NK-92 treated with Interleukin-12 subunit alpha and Interleukin-12 subunit beta, amount 100 ng/mL, for 24 hours (cell line): Measurements from ENCODE around the gene FBXW5.
A peak's percentile ranks its signal among the peaks of the same experiment; 100 is the strongest.

Experiments used
- DNase-seq: peaks from one replicate; lab custom pipeline; 2025; lab: John Stamatoyannopoulos, UW

Gene FBXW5

GRCh38 chr9:136947955-136948510 lies 3.5 kb upstream of the FBXW5 start:
- no peak for DNase-seq

- no peak for DNase-seq
Observed at GRCh38 chr9:136947028-136947891, 2.7 kb upstream of the FBXW5 start.

GRCh38 chr9:136946228-136947027 lies 1.9 kb upstream of the FBXW5 start:
- no peak for DNase-seq

DNA sequence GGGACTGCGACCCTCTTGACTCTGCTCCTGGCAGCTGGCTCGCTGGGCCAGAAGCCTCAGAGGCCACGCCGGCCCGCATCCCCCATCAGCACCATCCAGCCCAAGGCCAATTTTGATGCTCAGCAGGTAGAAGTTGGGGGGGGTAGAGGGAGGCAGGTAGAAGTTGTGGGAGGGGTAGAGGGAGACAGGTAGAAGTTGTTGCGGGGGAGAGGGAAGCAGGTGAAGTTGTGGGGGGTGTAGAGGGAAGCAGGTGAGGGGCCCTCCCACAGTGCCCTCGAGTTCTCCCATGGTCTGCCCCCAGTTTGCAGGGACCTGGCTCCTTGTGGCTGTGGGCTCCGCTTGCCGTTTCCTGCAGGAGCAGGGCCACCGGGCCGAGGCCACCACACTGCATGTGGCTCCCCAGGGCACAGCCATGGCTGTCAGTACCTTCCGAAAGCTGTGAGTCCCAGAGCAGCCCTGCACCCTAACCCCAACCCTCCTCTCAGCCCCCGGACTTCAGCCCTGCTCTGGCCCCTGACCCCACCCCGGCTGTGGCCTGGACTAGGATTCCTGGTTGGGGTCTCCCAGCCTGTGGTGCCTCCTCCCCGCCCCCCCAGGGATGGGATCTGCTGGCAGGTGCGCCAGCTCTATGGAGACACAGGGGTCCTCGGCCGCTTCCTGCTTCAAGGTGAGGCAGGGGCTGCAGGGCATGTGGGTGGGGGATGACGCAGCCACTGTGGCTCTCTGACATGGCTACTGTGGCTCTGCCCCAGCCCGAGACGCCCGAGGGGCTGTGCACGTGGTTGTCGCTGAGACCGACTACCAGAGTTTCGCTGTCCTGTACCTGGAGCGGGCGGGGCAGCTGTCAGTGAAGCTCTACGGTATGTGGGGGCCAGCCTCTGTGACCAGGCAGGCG lies 1.0 kb upstream of the FBXW5 start:
- no peak for DNase-seq

DNA sequence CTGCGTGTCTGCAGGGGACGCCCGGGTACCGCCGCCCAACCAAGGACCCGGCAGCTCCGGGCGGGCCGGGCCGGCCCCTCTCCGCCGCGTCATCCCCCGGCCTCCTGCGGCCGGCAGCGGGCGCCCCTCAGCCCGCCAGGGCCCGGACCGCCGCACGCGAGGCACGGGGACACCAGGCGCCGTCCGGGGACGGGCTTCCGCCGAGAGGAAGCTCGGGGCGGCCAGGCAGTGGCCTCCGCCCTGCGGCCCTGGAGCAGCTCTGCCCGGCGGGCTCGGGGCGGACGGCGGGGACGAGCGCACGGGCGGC lies 373 bp downstream of the FBXW5 start:
- DNase-seq: no peak

DNA sequence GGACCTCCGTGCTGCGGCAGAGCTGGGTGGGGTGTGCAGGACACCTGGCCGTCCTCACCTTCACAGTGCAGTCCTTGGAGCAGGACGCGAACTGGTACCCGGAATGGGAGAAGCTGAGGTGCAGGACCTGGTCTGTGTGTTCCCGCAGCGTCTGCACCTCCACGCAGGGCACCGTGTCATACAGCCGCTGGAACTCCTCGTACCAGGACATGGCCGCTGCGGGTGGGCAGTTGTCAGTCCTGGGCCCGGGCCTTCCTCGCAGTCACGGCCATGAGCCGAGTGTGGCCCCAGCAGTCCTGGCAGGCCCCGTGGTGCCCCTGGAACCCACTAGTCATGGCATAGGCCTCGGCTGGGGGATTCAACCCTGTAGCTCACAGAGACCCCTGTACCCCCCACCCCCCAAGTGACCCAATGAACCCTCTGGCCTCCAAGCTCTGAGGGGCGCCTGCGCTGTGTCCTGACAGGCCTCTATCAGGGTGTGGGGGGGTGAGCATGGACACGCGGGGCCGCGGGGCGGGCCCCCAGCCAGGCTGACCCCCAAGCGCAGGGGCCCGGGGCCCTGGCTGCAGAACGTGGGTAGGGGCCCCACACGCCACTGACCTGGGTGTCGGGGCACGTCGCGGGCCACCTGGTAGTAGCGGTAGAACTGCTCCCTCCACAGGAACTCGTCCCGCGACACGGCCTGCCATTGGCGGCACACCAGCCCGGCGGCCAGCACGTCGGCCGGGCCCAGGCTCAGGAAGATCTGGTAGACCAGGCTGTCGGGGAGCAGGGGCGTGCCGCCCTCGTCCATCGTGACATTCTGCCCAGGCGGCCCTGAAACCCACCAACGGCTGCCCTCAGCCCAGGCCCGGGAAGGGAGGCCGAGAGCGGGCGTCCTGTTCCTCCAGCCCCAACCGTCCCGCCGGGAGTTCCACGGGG lies 987 bp downstream of the FBXW5 start:
- peak; percentile 61 for DNase-seq

GRCh38 chr9:136942881-136943230 lies 1.7 kb downstream of the FBXW5 start:
- DNase-seq: no peak

GRCh38 chr9:136942112-136942880 lies 2.2 kb downstream of the FBXW5 start:
- no peak for DNase-seq

GRCh38 chr9:136941231-136942111 lies 3.1 kb downstream of the FBXW5 start:
- DNase-seq: no peak

GRCh38 chr9:136940526-136941230 lies 3.9 kb downstream of the FBXW5 start:
- DNase-seq: no peak

DNA sequence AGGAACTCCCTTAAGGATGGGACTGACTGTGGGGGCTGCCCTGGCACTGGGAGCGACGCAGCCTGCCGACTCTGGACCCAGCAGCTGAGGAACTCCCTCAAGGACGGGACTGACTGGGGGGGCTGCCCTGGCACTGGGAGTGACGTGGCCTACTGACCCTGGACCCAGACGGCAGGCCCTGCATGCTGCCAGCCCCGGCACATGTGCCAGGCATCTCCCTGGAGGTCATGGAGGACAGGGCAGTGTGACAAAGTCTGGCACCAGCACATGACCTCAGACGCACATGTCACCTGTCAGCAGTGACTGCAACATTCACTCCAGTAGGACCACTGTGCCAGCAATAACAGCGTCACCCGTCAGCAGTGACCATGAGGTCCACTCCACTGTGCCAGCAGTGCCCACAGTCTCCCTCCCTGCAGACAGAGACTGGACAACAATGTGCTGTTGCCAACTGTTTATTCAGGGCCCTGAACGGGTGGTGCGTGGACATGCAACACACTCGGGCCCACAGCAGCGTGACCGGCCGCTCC lies 4.5 kb downstream of the FBXW5 start:
- no peak for DNase-seq

- DNase-seq: no peak
Observed at GRCh38 chr9:136939431-136939995, 5.0 kb downstream of the FBXW5 start.

DNA sequence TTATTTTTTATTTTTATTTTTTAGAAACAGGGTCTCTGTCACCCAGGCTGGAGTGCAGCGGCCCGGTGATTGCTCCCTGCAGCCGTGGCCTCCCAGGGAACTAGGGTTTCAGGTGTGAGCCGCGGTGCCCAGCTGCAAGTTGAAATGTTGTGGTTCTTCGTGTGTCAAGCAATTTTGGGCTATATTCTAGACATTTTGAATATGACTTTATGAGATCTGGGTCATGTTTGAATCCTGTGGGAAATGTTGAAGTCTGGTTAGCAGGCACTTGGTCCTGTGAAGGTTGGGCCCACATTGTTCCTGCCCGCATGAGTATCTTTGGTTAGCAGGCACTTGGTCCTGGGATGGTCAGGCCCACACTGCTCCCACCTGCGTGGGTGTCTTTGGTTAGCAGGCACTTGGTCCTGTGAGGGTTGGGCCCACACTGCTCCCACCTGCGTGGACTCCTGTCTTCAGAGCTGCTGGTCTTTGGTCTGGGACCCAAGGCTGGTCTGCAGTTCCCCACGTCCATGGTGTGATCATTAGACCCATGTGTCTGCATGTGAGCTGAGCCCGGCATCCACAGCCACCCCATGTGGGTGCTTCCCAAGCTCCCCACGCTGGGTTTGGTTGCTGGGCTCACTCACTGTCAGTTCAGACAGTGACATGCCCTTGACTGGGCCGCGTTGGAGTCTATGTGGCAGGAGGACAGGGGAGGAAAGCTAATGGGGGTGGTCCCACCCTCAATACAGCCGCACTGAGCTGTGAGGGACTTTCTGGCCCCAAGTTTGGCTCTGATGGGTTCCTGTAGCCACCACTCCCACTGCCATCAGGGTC lies 7.1 kb downstream of the FBXW5 start:
- no peak for DNase-seq

GRCh38 chr9:136936645-136937170 lies 7.8 kb downstream of the FBXW5 start:
- no peak for DNase-seq

DNA sequence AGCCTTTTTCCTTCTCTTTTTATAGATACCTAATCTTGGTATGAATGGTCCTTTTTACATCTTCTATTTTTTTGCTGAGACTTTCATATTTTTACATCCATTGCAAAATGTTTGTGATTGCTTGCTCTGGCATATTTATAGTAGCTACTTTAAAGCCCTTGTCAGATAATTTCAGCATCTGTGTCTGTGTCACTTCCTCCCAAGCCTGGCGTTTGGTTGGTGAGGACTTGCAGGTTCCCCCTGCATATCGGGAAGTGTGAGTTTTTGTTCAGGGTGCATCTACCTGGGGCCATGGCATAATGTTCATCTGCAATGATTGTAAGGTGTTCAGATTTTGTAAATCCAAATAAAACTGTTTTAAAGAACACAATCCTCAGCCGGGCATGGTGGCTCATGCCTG lies 8.9 kb downstream of the FBXW5 start:
- DNase-seq: no peak

GRCh38 chr9:136934277-136934676 lies 10.3 kb downstream of the FBXW5 start:
- DNase-seq: no peak

DNA sequence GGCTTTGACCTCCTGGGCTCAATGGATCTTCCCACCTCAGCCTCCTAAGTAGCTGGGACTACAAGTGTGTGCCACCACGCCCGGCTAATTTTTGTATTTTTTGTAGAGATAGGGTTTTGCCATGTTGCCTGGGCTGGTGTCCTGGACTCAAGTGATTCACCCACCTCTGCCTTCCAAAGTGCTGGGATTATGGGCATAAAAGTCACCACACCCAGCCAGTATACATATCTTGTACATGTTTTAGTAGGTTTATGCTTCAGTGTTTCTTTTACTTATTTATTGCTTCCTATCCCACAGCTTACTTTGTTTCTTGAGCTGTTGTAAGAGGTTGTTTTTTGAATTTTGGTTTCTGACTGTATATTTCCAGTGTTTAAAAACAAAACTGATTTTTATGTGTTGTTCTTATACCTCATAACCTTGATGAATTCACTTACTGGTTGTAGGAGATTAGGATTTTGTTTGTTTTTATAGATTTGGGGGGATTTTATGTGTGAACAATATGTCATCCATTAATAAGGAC lies 12.9 kb downstream of the FBXW5 start:
- DNase-seq: no peak
